IMR-90 (cell line): ENCODE measurements around the gene TMEM240. TPM values are rescaled to one million over a fixed set of nuclear protein-coding genes. Genes with fewer than 3 reads are reported as not detected.

ENCODE experiments used
- ATAC-seq: fragments of 200-7000 bp; cut with Tn5 transposase; 2 replicates; pipeline ENCODE4 v1.9.1; 2020; ENCODE audit warnings: low read depth, mild to moderate bottlenecking, moderate library complexity
- BruUV-seq: library from RNA; stranded (reverse); fragments of 400-500 nt; replicated peaks from 2 replicates; lab custom pipeline; 2021; lab: Mats Ljungman, UMichigan
- CTCF ChIA-PET: fragments of 300-600 bp; formaldehyde crosslinking; extraction: SDS; loops from one replicate; lab custom pipeline; 2021; ENCODE audit warnings: antibody characterized with exemption; lab: Yijun Ruan, JAX
- POLR2A ChIA-PET: fragments of 300-600 bp; sonication (Branson Sonifier 250); formaldehyde crosslinking; loops from one replicate; lab custom pipeline; 2022; ENCODE audit warnings: antibody characterized with exemption; ENCODE audit not compliant: unreplicated experiment; lab: Charles Lee
- DNase-seq: peaks from one replicate; pipeline ENCODE4 v3.0.0; 2013
- H2AFZ ChIP-seq: replicated peaks from 2 replicates; pipeline ENCODE3; 2013; ENCODE audit warnings: low read length, mild to moderate bottlenecking; ENCODE audit not compliant: poor library complexity
- H2AK5ac ChIP-seq: 2 replicates; pipeline ENCODE4 v1.6.1; 2013; ENCODE audit warnings: low read depth, low read length, inconsistent platforms
- H2AK9ac ChIP-seq: replicated peaks from 2 replicates; pipeline ENCODE3; 2013; ENCODE audit warnings: mild to moderate bottlenecking, low read depth, low read length, moderate library complexity; ENCODE audit not compliant: poor library complexity
- H2BK120ac ChIP-seq: 2 replicates; pipeline ENCODE4 v1.6.1; 2013; ENCODE audit warnings: low read depth, low read length, inconsistent platforms
- H2BK15ac ChIP-seq: 3 replicates; pipeline ENCODE4 v1.6.1; 2013; ENCODE audit warnings: low read depth, low read length, inconsistent platforms
- H2BK20ac ChIP-seq: 2 replicates; pipeline ENCODE4 v1.6.1; 2013; ENCODE audit warnings: low read depth, mild to moderate bottlenecking, inconsistent platforms, low read length, moderate library complexity
- H2BK5ac ChIP-seq: 2 replicates; pipeline ENCODE4 v1.6.1; 2013; ENCODE audit warnings: mild to moderate bottlenecking, low read depth, low read length, inconsistent platforms; ENCODE audit not compliant: poor library complexity, severe bottlenecking
- H3K14ac ChIP-seq: replicated peaks from 2 replicates; pipeline ENCODE4 v1.6.1; 2013; ENCODE audit warnings: low read depth, low read length, inconsistent platforms
- H3K18ac ChIP-seq: 2 replicates; pipeline ENCODE4 v1.6.1; 2013; ENCODE audit warnings: low read depth, low read length, control low read depth
- H3K23ac ChIP-seq: 2 replicates; pipeline ENCODE4 v1.6.1; 2013; ENCODE audit warnings: low read depth, low read length, inconsistent platforms
- H3K27ac ChIP-seq: 2 replicates; pipeline ENCODE4 v1.5.1; 2013; ENCODE audit warnings: mild to moderate bottlenecking, control low read depth, low read length; ENCODE audit not compliant: insufficient read depth
- H3K27me3 ChIP-seq: 2 replicates; pipeline ENCODE4 v1.6.1; 2013; ENCODE audit warnings: low read length; ENCODE audit not compliant: control insufficient read depth, insufficient read depth
- H3K36me3 ChIP-seq: 2 replicates; pipeline ENCODE4 v1.6.1; 2013; ENCODE audit warnings: low read length, mixed read lengths; ENCODE audit not compliant: control insufficient read depth, insufficient read depth
- H3K4ac ChIP-seq: 2 replicates; pipeline ENCODE4 v1.6.1; 2013; ENCODE audit warnings: low read depth, low read length, inconsistent platforms
- H3K4me1 ChIP-seq: 2 replicates; pipeline ENCODE4 v1.6.1; 2013; ENCODE audit warnings: low read length, mixed read lengths; ENCODE audit not compliant: control insufficient read depth, insufficient read depth
- H3K4me2 ChIP-seq: 2 replicates; pipeline ENCODE4 v1.6.1; 2013; ENCODE audit warnings: low read depth, mild to moderate bottlenecking, control low read depth, low read length, moderate library complexity
- H3K4me3 ChIP-seq: 2 replicates; pipeline ENCODE4 v1.5.1; 2013; ENCODE audit warnings: low read depth, mild to moderate bottlenecking, control low read depth, low read length, moderate library complexity; ENCODE audit not compliant: insufficient read depth
- H3K56ac ChIP-seq: 2 replicates; pipeline ENCODE4 v1.6.1; 2013; ENCODE audit warnings: low read length, inconsistent platforms; ENCODE audit not compliant: insufficient read depth; ENCODE audit errors: extremely low read depth
- H3K79me1 ChIP-seq, 2 experiments: 2 replicates each; pipeline ENCODE4 v1.6.1; 2013; ENCODE audit warnings: low read length in 2 of 2, inconsistent platforms in 1 of 2, low read depth in 1 of 2
- H3K9ac ChIP-seq: 2 replicates; pipeline ENCODE4 v1.6.1; 2013; ENCODE audit warnings: low read depth, low read length, control low read depth
- H3K9me1 ChIP-seq: 2 replicates; pipeline ENCODE4 v1.6.1; 2013; ENCODE audit warnings: low read length, inconsistent platforms; ENCODE audit not compliant: insufficient read depth
- H3K9me3 ChIP-seq: 2 replicates; pipeline ENCODE4 v1.6.1; 2013; ENCODE audit warnings: low read length; ENCODE audit not compliant: control insufficient read depth, insufficient read depth
- H4K20me1 ChIP-seq: 2 replicates; pipeline ENCODE4 v1.6.1; 2013; ENCODE audit warnings: low read length, inconsistent platforms; ENCODE audit not compliant: insufficient read depth
- H4K5ac ChIP-seq: 2 replicates; pipeline ENCODE4 v1.6.1; 2013; ENCODE audit warnings: mild to moderate bottlenecking, low read depth, low read length, control low read depth
- H4K8ac ChIP-seq, 2 experiments: 2 replicates each; pipeline ENCODE4 v1.6.1; 2013; ENCODE audit warnings: low read depth in 2 of 2, low read length in 2 of 2, control low read depth in 1 of 2, inconsistent platforms in 1 of 2
- H4K91ac ChIP-seq: 2 replicates; pipeline ENCODE4 v1.6.1; 2013; ENCODE audit warnings: low read depth, low read length, inconsistent platforms; ENCODE audit not compliant: insufficient read depth
- BHLHE40 ChIP-seq: fragments of 150-350 bp; IDR thresholded peaks from 2 replicates; pipeline ENCODE4 v1.6.1; 2016; ENCODE audit warnings: mild to moderate bottlenecking, low read depth, low read length
- CEBPB ChIP-seq: IDR thresholded peaks from 2 replicates; pipeline ENCODE4 v1.6.1; 2012; ENCODE audit warnings: low read depth, low read length, improper control_type of control experiment
- MAFK ChIP-seq: IDR thresholded peaks from 2 replicates; pipeline ENCODE4 v1.6.1; 2012; ENCODE audit warnings: low read depth, low read length, improper control_type of control experiment
- MXI1 ChIP-seq: IDR thresholded peaks from 2 replicates; pipeline ENCODE4 v1.6.1; 2012; ENCODE audit warnings: low read depth, mild to moderate bottlenecking, low read length, moderate library complexity, borderline replicate concordance
- NFE2L2 ChIP-seq: fragments of 150-350 bp; IDR thresholded peaks from 2 replicates; pipeline ENCODE4 v1.6.1; 2016; ENCODE audit warnings: low read depth, mild to moderate bottlenecking, low read length
- POLR2A ChIP-seq: IDR thresholded peaks from 2 replicates; pipeline ENCODE4 v1.6.1; 2012; ENCODE audit warnings: mild to moderate bottlenecking, low read depth, low read length
- RAD21 ChIP-seq: IDR thresholded peaks from 2 replicates; pipeline ENCODE4 v1.6.1; 2012; ENCODE audit warnings: low read length, improper control_type of control experiment
- RFX5 ChIP-seq: IDR thresholded peaks from 2 replicates; pipeline ENCODE4 v1.8.0; 2012; ENCODE audit warnings: low read depth, mild to moderate bottlenecking, low read length, moderate library complexity
- SMC3 ChIP-seq: fragments of 150-350 bp; IDR thresholded peaks from 2 replicates; pipeline ENCODE4 v1.6.1; 2016; ENCODE audit warnings: low read depth, mild to moderate bottlenecking, antibody characterized with exemption, low read length, moderate library complexity
- whole genome bisulfite sequencing, 2 experiments: methylation state at CpG; one replicate each; pipeline versions ENCODE4 v1.1.5 to v1.1.7; 2013; ENCODE audit warnings: missing lambda C conversion rate in 2 of 2; ENCODE audit not compliant: insufficient read length in 1 of 2; ENCODE audit errors: extremely low coverage in 2 of 2; 5-methylcytosine and 5-hydroxymethylcytosine counted together
- dilution Hi-C: fragments of 300-500 bp; cut with HindIII; formaldehyde crosslinking; loops from one replicate; pipeline ENCODE4 v1.14.3; 2018; ENCODE audit warnings: low sequenced_read_pairs; ENCODE audit not compliant: unreplicated experiment
- in situ Hi-C: fragments of 300-500 bp; cut with MboI; formaldehyde crosslinking; loops from 3 replicates; pipeline ENCODE4 v1.14.3; 2019; ENCODE audit warnings: low sequenced_read_pairs, inconsistent platforms, mixed read lengths
- intact Hi-C: fragments of 100-400 bp; cut with micrococcal nuclease; formaldehyde crosslinking; loops from 2 replicates; pipeline ENCODE4 v1.10.0; 2022
- polyA plus RNA-seq, 3 experiments: library from polyadenylated mRNA; depleted of rRNA; stranded (reverse); fragments of >200 nt; gene quantifications; 2 replicates each; pipeline ENCODE4 v1.2.3, GENCODE V29; 2012; ENCODE audit warnings: low replicate concordance in 1 of 3
- total RNA-seq: library from RNA; depleted of rRNA; stranded (reverse); fragments of >200 nt; gene quantifications from 2 replicates; pipeline ENCODE4 v1.2.3, GENCODE V29; 2012
- TF ChIP-seq, protein P1 (sequence below): fragments of 150-350 bp; IDR thresholded peaks from 2 replicates; pipeline ENCODE4 v1.6.1; 2017; ENCODE audit warnings: mild to moderate bottlenecking, antibody characterized with exemption, low read length, low read depth
- TF ChIP-seq, protein P2 (sequence below): fragments of 150-350 bp; IDR thresholded peaks from 2 replicates; pipeline ENCODE4 v1.6.1; 2016; ENCODE audit warnings: low read depth, mild to moderate bottlenecking, low read length, moderate library complexity, borderline replicate concordance
- TF ChIP-seq, protein P3 (sequence below): conservative IDR thresholded peaks from 2 replicates; pipeline ENCODE4 v1.5.1; 2012; ENCODE audit warnings: mild to moderate bottlenecking, low read depth, low read length, improper control_type of control experiment

Gene TMEM240
- total and polyA plus RNA-seq, 2 of the 4 experiments (the other 2 are of a cell fraction) = 1.6 to 7.6 TPM

DNA sequence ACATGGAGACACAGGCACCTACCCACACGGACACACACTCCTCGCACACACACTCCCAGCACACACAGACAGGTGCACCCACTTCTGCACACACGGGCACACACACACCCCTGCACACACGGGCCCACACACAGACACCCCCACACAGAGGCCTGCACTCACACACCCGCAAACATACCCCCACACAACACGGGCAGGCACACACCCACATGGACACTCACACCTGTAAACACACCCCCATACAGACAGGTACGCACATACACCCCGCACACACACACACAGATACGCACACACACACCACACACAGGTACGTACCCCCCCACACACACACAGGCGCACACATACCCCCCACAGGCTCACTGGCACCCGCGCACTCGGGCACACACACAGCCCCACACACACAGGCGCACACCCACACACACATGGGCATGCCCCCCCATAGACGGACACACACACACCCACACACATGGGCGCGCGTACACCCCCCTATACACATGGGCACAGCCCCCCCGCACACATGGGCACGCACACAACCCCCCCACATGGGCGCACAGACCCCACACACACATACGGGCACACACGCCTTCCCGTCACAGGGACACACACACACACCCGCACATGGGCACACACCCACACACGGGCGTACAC lies 22.3 kb downstream of the TMEM240 start:
- no TSS peak for BruUV-seq
- no peaks in the 10 kb centered on the region for H3K9me3 ChIP-seq
- H2AK9ac ChIP-seq = no peak overlapping the region
- H2AFZ ChIP-seq = no peak overlapping the region
- peak overlapping the region; percentile 26 for H2BK5ac ChIP-seq
- H3K4me2 ChIP-seq = no peak overlapping the region
- H3K9me1 ChIP-seq = no peaks in the 10 kb centered on the region
- no peak overlapping the region for H3K4me3 ChIP-seq
- no peak overlapping the region for H2BK20ac ChIP-seq
- no peak overlapping the region for H3K27ac ChIP-seq
- H2AK5ac ChIP-seq = no peak overlapping the region
- H3K4me1 ChIP-seq = no peaks in the 10 kb centered on the region
- TF ChIP-seq MAFK (no peak), BHLHE40 (no peak), SMC3 (no peak), POLR2A (no peak), NFE2L2 (no peak), CEBPB (no peak), RAD21 (no peak), MXI1 (no peak), RFX5 (no peak)
- TF ChIP-seq, protein P1, sequence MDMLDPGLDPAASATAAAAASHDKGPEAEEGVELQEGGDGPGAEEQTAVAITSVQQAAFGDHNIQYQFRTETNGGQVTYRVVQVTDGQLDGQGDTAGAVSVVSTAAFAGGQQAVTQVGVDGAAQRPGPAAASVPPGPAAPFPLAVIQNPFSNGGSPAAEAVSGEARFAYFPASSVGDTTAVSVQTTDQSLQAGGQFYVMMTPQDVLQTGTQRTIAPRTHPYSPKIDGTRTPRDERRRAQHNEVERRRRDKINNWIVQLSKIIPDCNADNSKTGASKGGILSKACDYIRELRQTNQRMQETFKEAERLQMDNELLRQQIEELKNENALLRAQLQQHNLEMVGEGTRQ = no peak
- TF ChIP-seq, protein P2, sequence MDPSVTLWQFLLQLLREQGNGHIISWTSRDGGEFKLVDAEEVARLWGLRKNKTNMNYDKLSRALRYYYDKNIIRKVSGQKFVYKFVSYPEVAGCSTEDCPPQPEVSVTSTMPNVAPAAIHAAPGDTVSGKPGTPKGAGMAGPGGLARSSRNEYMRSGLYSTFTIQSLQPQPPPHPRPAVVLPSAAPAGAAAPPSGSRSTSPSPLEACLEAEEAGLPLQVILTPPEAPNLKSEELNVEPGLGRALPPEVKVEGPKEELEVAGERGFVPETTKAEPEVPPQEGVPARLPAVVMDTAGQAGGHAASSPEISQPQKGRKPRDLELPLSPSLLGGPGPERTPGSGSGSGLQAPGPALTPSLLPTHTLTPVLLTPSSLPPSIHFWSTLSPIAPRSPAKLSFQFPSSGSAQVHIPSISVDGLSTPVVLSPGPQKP = no peak
- TF ChIP-seq, protein P3, sequence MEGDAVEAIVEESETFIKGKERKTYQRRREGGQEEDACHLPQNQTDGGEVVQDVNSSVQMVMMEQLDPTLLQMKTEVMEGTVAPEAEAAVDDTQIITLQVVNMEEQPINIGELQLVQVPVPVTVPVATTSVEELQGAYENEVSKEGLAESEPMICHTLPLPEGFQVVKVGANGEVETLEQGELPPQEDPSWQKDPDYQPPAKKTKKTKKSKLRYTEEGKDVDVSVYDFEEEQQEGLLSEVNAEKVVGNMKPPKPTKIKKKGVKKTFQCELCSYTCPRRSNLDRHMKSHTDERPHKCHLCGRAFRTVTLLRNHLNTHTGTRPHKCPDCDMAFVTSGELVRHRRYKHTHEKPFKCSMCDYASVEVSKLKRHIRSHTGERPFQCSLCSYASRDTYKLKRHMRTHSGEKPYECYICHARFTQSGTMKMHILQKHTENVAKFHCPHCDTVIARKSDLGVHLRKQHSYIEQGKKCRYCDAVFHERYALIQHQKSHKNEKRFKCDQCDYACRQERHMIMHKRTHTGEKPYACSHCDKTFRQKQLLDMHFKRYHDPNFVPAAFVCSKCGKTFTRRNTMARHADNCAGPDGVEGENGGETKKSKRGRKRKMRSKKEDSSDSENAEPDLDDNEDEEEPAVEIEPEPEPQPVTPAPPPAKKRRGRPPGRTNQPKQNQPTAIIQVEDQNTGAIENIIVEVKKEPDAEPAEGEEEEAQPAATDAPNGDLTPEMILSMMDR = no peak
- DNase-seq (no peak), ATAC-seq (no peak)
- no peak overlapping the region for H3K4ac ChIP-seq
- H4K91ac ChIP-seq = no peak overlapping the region
- no peak overlapping the region for H3K14ac ChIP-seq
- ChIA-PET POLR2A (no interaction called here), CTCF (no interaction called here)
- H3K18ac ChIP-seq = no peak overlapping the region
- intact Hi-C loops (no loop called here), in situ Hi-C loops (no loop called here), dilution Hi-C loops (no loop called here)
- H4K20me1 ChIP-seq = peaks cover 4% of the 10 kb centered on the region; the same call in 1 of the 2 replicates
- no peak overlapping the region for H2BK15ac ChIP-seq
- no peak overlapping the region for H3K56ac ChIP-seq
- H3K79me1 ChIP-seq = peaks cover 9 to 14% of the 10 kb centered on the region in 2 experiments; a peak in 3 of 4 replicates
- no peak overlapping the region for H3K23ac ChIP-seq
- no peak overlapping the region for H2BK120ac ChIP-seq
- peaks cover 28% of the 10 kb centered on the region for H3K36me3 ChIP-seq
- no peak overlapping the region for H4K5ac ChIP-seq
- WGBS, 2 experiments = 91% methylated on average over 6 of the region's 28 CpGs; no CpG with 5 or more reads in 1 of the 2 experiments
- H3K9ac ChIP-seq = no peak overlapping the region
- no peak overlapping the region for H4K8ac ChIP-seq
- no peaks in the 10 kb centered on the region for H3K27me3 ChIP-seq
